Breast epithelium (tissue), 4 donors: ENCODE results near the gene ATP8B4. TPM values are rescaled to one million over a fixed set of nuclear protein-coding genes. Genes with fewer than 3 reads are reported as not detected.

ENCODE experiments used
- DNase-seq, 2 donors: peaks; one replicate each; pipeline ENCODE4 v3.0.0-alpha.2; 2019; ENCODE audit warnings: low spot score in 2 of 2
- H3K27ac ChIP-seq, 2 donors: fragments of 200-600 bp; sonication (generic) in 1 of 2; one replicate each; pipeline ENCODE4 v1.5.1; 2016 to 2019; ENCODE audit warnings: mild to moderate bottlenecking in 1 of 2
- H3K27me3 ChIP-seq, 2 donors: fragments of 200-600 bp; sonication (generic) in 1 of 2; one replicate each; pipeline versions ENCODE4 v1.5.1 to v1.6.0; 2017 to 2019; ENCODE audit warnings: control low read depth in 1 of 2, mild to moderate bottlenecking in 1 of 2
- H3K36me3 ChIP-seq: fragments of 200-600 bp; one replicate; pipeline ENCODE4 v1.5.1; 2019
- H3K4me1 ChIP-seq, 2 donors: fragments of 200-600 bp; sonication (generic); one replicate each; pipeline ENCODE4 v1.5.1; 2016 to 2019; ENCODE audit warnings: control low read depth in 1 of 2
- H3K4me3 ChIP-seq, 3 donors: fragments of 200-600 bp; sonication (generic); 1 replicate in 2 of 3; 2 replicates in 1 of 3; pipeline ENCODE4 v1.5.1; 2016 to 2019; ENCODE audit warnings: mild to moderate bottlenecking in 3 of 3, moderate library complexity in 2 of 3
- H3K9me3 ChIP-seq, 2 donors: fragments of 200-600 bp; sonication (generic) in 1 of 2; one replicate each; pipeline ENCODE4 v1.5.1; 2016 to 2019; ENCODE audit warnings: control low read depth in 1 of 2
- POLR2A ChIP-seq: fragments of 450-650 bp; IDR thresholded peaks from one replicate; pipeline ENCODE4 v1.6.1; 2016; ENCODE audit warnings: antibody characterized with exemption, mild to moderate bottlenecking, moderate library complexity
- POLR2AphosphoS5 ChIP-seq, 3 donors: sonication (generic); formaldehyde crosslinking; IDR thresholded peaks; one replicate each; pipeline ENCODE4 v1.6.1; 2017; ENCODE audit warnings: antibody characterized with exemption in 3 of 3
- intact Hi-C: fragments of 100-400 bp; cut with DNase I; formaldehyde crosslinking; loops from one replicate; pipeline ENCODE4 v1.15.1; 2023; ENCODE audit warnings: low total_unique reads
- total RNA-seq, 3 donors: library from RNA; depleted of rRNA; stranded (reverse); fragments of >200 nt; gene quantifications; one replicate each; pipeline ENCODE4 v1.1.0, GENCODE V29; 2016
- TF ChIP-seq, protein P1 (sequence below), 3 donors: fragments of 450-650 bp; IDR thresholded peaks; one replicate each; pipeline ENCODE4 v1.5.1; 2016 to 2017; ENCODE audit warnings: antibody characterized with exemption in 3 of 3, mild to moderate bottlenecking in 3 of 3, moderate library complexity in 3 of 3

The ATP8B4 gene
- total RNA-seq, 3 donors from 2014 or later, result 7.9 to 28.3 (median 9.5) TPM

- H3K4me1 ChIP-seq, result no peaks in the 10 kb centered on the region
- no peak for DNase-seq
- intact Hi-C loops, result no loop called here
- no peak overlapping the region for H3K27ac ChIP-seq
- no peaks in the 10 kb centered on the region for H3K9me3 ChIP-seq
- H3K4me3 ChIP-seq, result no peak overlapping the region
- TF ChIP-seq POLR2AphosphoS5 (IDR thresholded peaks at IDR 0.05) (no peak), POLR2A (no peak)
- TF ChIP-seq, protein P1, sequence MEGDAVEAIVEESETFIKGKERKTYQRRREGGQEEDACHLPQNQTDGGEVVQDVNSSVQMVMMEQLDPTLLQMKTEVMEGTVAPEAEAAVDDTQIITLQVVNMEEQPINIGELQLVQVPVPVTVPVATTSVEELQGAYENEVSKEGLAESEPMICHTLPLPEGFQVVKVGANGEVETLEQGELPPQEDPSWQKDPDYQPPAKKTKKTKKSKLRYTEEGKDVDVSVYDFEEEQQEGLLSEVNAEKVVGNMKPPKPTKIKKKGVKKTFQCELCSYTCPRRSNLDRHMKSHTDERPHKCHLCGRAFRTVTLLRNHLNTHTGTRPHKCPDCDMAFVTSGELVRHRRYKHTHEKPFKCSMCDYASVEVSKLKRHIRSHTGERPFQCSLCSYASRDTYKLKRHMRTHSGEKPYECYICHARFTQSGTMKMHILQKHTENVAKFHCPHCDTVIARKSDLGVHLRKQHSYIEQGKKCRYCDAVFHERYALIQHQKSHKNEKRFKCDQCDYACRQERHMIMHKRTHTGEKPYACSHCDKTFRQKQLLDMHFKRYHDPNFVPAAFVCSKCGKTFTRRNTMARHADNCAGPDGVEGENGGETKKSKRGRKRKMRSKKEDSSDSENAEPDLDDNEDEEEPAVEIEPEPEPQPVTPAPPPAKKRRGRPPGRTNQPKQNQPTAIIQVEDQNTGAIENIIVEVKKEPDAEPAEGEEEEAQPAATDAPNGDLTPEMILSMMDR (IDR thresholded peaks at IDR 0.05), result no peak
- H3K27me3 ChIP-seq, result no peaks in the 10 kb centered on the region
- no peaks in the 10 kb centered on the region for H3K36me3 ChIP-seq
Observed at GRCh38 chr15:50050986-50051743, 67.9 kb downstream of the ATP8B4 start.

GRCh38 chr15:50049871-50050270, 69.2 kb downstream of the ATP8B4 start:
- Histone ChIP-seq H3K27me3 (no peaks in the 10 kb centered on the region), H3K36me3 (no peaks in the 10 kb centered on the region), H3K27ac (no peak overlapping the region), H3K4me3 (no peak overlapping the region), H3K4me1 (no peaks in the 10 kb centered on the region), H3K9me3 (no peaks in the 10 kb centered on the region)
- intact Hi-C loops, result no loop called here
- no peak for DNase-seq
- TF ChIP-seq, protein P1 (IDR thresholded peaks at IDR 0.05), result no peak
- TF ChIP-seq POLR2AphosphoS5 (IDR thresholded peaks at IDR 0.05) (no peak), POLR2A (no peak)

DNA sequence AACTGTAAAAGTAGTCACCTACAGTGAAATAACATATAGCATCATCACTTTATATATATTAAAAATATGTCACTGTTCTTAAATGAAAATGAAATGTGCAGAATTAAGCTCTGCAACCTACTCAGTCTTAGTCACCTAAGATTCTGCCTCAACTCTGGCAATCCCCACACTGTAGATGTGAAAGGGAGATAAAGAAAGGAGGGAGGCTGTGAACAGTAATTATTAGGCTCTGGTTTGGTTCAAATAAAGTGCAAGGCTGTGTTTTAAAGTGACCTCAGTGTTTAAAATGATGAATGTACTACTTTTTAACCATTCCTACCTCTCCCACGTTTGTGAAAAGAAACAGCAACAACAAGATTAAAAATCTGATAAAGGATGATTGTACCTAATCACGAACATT, 72.2 kb downstream of the ATP8B4 start:
- DNase-seq, result no peak
- no peaks in the 10 kb centered on the region for H3K36me3 ChIP-seq
- TF ChIP-seq POLR2A (no peak), POLR2AphosphoS5 (IDR thresholded peaks at IDR 0.05) (no peak)
- TF ChIP-seq, protein P1 (IDR thresholded peaks at IDR 0.05), result no peak
- H3K4me3 ChIP-seq, result no peak overlapping the region
- H3K27ac ChIP-seq, result no peak overlapping the region
- no peaks in the 10 kb centered on the region for H3K27me3 ChIP-seq
- H3K4me1 ChIP-seq, result no peaks in the 10 kb centered on the region
- peaks cover 6 to 12% of the 10 kb centered on the region in 2 donors for H3K9me3 ChIP-seq
- intact Hi-C loops, result no loop called here

GRCh38 chr15:50046159-50046558, 72.9 kb downstream of the ATP8B4 start:
- Histone ChIP-seq H3K27me3 (no peaks in the 10 kb centered on the region), H3K27ac (no peak overlapping the region)

DNA sequence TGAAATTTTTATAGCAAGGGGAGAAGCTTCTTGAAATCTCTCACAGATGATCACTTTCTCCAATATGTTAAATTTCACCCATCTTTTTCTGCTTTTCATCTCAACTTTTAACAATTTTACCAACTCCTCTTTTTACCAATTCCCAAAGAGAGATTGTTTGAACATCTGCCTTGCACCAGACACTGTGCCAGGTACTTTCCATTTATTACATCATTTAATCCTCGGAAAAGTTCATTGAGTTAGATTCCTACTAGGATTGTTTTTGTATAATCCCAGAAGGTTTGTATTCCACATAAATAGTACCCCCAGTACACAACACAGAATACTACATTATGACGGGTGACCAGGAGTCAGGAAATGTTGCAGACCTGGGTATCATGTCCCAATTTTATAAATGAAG, 74.1 kb downstream of the ATP8B4 start:
- no peaks in the 10 kb centered on the region for H3K36me3 ChIP-seq
- no peak overlapping the region for H3K27ac ChIP-seq
- TF ChIP-seq, protein P1 (IDR thresholded peaks at IDR 0.05), result no peak
- no peak for TF ChIP-seq POLR2AphosphoS5 (IDR thresholded peaks at IDR 0.05)
- H3K4me3 ChIP-seq, result no peak overlapping the region
- no peak for DNase-seq
- no peaks in the 10 kb centered on the region for H3K4me1 ChIP-seq
- peaks cover 6 to 12% of the 10 kb centered on the region in 2 donors for H3K9me3 ChIP-seq
- intact Hi-C loops, result no loop called here
- H3K27me3 ChIP-seq, result no peaks in the 10 kb centered on the region

More at GRCh38 chr15:50046159-50046558, 72.9 kb downstream of the ATP8B4 start:
- Histone ChIP-seq H3K4me1 (no peaks in the 10 kb centered on the region), H3K36me3 (no peaks in the 10 kb centered on the region), H3K9me3 (peaks cover 6 to 12% of the 10 kb centered on the region in 2 donors), H3K4me3 (no peak overlapping the region)
- no peak for TF ChIP-seq POLR2AphosphoS5 (IDR thresholded peaks at IDR 0.05)
- DNase-seq, result no peak
- intact Hi-C loops, result no loop called here
